CD8-positive, alpha-beta memory T cell (primary cell): Measurements from ENCODE around the gene UCN3. TPM values are rescaled to one million over a fixed set of nuclear protein-coding genes. Genes with fewer than 3 reads are reported as not detected.
A peak's percentile ranks its signal among the peaks of the same experiment; 100 is the strongest.

Experiments
- CTCF ChIA-PET: fragments of 350-600 bp; sonication (Branson Sonifier 250); formaldehyde crosslinking; loops from one replicate; lab custom pipeline; 2021; ENCODE audit warnings: antibody characterized with exemption; lab: Charles Lee
- POLR2A ChIA-PET: fragments of 350-600 bp; sonication (Branson Sonifier 250); formaldehyde crosslinking; loops from one replicate; lab custom pipeline; 2021; ENCODE audit warnings: antibody characterized with exemption; lab: Charles Lee
- DNase-seq, 5 donors: peaks; one replicate each; pipeline versions ENCODE4 v3.0.0 to v3.0.0-alpha.2; 2020 to 2022; ENCODE audit warnings: mixed read lengths in 1 of 5
- H3K27ac ChIP-seq: one replicate; pipeline ENCODE4 v1.7.0; 2013; ENCODE audit warnings: low read depth, mild to moderate bottlenecking, low read length, moderate library complexity
- H3K27me3 ChIP-seq: 2 replicates; pipeline ENCODE4 v1.7.0; 2013; ENCODE audit warnings: low read length, mild to moderate bottlenecking; ENCODE audit not compliant: insufficient read depth, poor library complexity, severe bottlenecking
- H3K36me3 ChIP-seq: 2 replicates; pipeline ENCODE4 v1.7.0; 2013; ENCODE audit warnings: mild to moderate bottlenecking, low read length, moderate library complexity; ENCODE audit not compliant: insufficient read depth
- H3K4me1 ChIP-seq: 2 replicates; pipeline ENCODE4 v1.7.0; 2013; ENCODE audit warnings: mild to moderate bottlenecking, low read length, moderate library complexity; ENCODE audit not compliant: insufficient read depth
- H3K4me3 ChIP-seq: 2 replicates; pipeline ENCODE4 v1.7.0; 2013; ENCODE audit warnings: mild to moderate bottlenecking, low read length
- H3K9me3 ChIP-seq: 2 replicates; pipeline ENCODE4 v1.7.0; 2013; ENCODE audit warnings: mild to moderate bottlenecking, low read length
- H3K27ac Mint-ChIP-seq, 8 donors: one replicate each; pipeline ENCODE4 v1.8.0; 2020 to 2021; ENCODE audit warnings: mixed read lengths in 8 of 8, mild to moderate bottlenecking in 6 of 8, inconsistent platforms in 3 of 8, moderate library complexity in 3 of 8
- H3K27me3 Mint-ChIP-seq, 2 donors: one replicate each; pipeline ENCODE4 v1.8.0; 2020 to 2021; ENCODE audit warnings: mixed read lengths in 2 of 2, mild to moderate bottlenecking in 1 of 2, moderate library complexity in 1 of 2
- H3K36me3 Mint-ChIP-seq, 3 donors: one replicate each; pipeline ENCODE4 v1.8.0; 2020 to 2021; ENCODE audit warnings: mixed read lengths in 3 of 3, inconsistent platforms in 1 of 3, mild to moderate bottlenecking in 1 of 3
- H3K4me1 Mint-ChIP-seq, 3 donors: one replicate each; pipeline ENCODE4 v1.8.0; 2020 to 2021; ENCODE audit warnings: mixed read lengths in 3 of 3, inconsistent platforms in 1 of 3, mild to moderate bottlenecking in 1 of 3
- H3K4me3 Mint-ChIP-seq, 7 donors: one replicate each; pipeline ENCODE4 v1.8.0; 2020 to 2021; ENCODE audit warnings: mixed read lengths in 7 of 7, mild to moderate bottlenecking in 6 of 7, moderate library complexity in 4 of 7, inconsistent platforms in 2 of 7
- H3K9me3 Mint-ChIP-seq, 5 donors: one replicate each; pipeline ENCODE4 v1.8.0; 2020 to 2022; ENCODE audit warnings: mixed read lengths in 5 of 5, mild to moderate bottlenecking in 3 of 5, moderate library complexity in 2 of 5, inconsistent platforms in 1 of 5
- polyA plus RNA-seq: library from polyadenylated mRNA; unstranded; fragments of 300-500 nt; fragmentation: Illumina TruSeq; gene quantifications from one replicate; pipeline ENCODE4 v1.2.3, GENCODE V29; 2021
- total RNA-seq, 2 experiments: library from RNA; stranded (reverse); gene quantifications; one replicate each; pipeline ENCODE4 v1.2.3, GENCODE V29; 2021

UCN3 gene
- total and polyA plus RNA-seq, 3 experiments from 2014 or later, result not detected

DNA sequence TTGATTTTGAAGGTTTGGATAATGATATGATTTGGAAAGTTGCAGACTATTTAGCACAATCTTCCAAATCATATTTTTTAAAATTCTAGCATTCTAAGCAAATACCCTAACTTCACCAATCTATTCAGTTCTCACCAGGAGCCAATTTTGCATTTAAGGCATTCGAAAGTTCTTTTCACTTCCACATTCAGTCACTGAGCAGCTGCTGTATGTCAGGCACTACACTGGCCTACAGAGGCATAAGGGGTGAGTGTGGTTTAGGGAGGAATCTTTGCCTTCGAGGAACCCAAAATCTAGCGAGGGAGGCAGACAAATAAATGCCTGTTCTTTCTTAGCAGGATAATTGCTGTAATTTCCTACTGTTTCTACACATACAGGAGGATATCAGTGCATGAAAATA lies 10.7 kb upstream of the UCN3 start:
- Mint-ChIP-seq H3K27me3 (peaks cover 7 to 55% of the 10 kb centered on the region in 2 donors), H3K27ac (no peak overlapping the region), H3K4me3 (no peak overlapping the region), H3K4me1 (no peaks in the 10 kb centered on the region), H3K36me3 (no peaks in the 10 kb centered on the region), H3K9me3 (no peaks in the 10 kb centered on the region)
- Histone ChIP-seq H3K4me1 (no peaks in the 10 kb centered on the region), H3K27me3 (no peaks in the 10 kb centered on the region), H3K4me3 (no peak overlapping the region), H3K27ac (no peak overlapping the region), H3K9me3 (no peaks in the 10 kb centered on the region), H3K36me3 (no peaks in the 10 kb centered on the region)
- DNase-seq, result no peak
- ChIA-PET POLR2A (no interaction called here), CTCF (no interaction called here)

GRCh38 chr10:5355594-5356301 lies 9.0 kb upstream of the UCN3 start:
- Histone ChIP-seq H3K4me1 (no peaks in the 10 kb centered on the region), H3K36me3 (no peaks in the 10 kb centered on the region), H3K27me3 (no peaks in the 10 kb centered on the region), H3K27ac (no peak overlapping the region), H3K4me3 (no peak overlapping the region), H3K9me3 (no peaks in the 10 kb centered on the region)
- ChIA-PET POLR2A (no interaction called here), CTCF (no interaction called here)
- Mint-ChIP-seq H3K9me3 (no peaks in the 10 kb centered on the region), H3K4me3 (no peak overlapping the region), H3K36me3 (no peaks in the 10 kb centered on the region), H3K27me3 (peaks cover 7 to 67% of the 10 kb centered on the region in 2 donors), H3K4me1 (no peaks in the 10 kb centered on the region), H3K27ac (no peak overlapping the region)
- DNase-seq, result no peak

DNA sequence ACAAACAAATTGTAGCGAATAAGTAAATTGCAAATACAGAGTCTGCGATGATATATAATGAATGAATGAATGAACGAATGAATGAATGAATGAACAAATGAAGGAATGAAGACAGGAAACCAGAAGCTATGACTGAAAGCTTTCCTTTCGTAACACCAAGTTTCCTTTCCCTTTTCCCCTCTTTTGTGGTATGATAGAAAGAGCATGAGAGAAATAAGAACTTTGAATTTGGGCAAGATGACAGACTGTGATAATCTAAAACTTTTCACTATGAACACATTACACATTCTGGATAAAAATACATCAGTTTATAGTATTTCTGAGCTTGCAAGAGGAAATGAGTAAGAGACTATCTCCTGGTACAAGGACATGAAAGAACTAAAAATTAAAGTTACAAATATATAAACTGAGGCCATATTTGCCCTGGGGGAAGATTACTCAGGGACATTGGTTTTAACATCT lies 8.4 kb upstream of the UCN3 start:
- Mint-ChIP-seq H3K4me3 (no peak overlapping the region), H3K9me3 (no peaks in the 10 kb centered on the region), H3K4me1 (no peaks in the 10 kb centered on the region), H3K27ac (no peak overlapping the region), H3K27me3 (peaks cover 7 to 69% of the 10 kb centered on the region in 2 donors), H3K36me3 (no peaks in the 10 kb centered on the region)
- ChIA-PET CTCF (no interaction called here), POLR2A (no interaction called here)
- Histone ChIP-seq H3K27ac (no peak overlapping the region), H3K4me1 (no peaks in the 10 kb centered on the region), H3K9me3 (no peaks in the 10 kb centered on the region), H3K4me3 (no peak overlapping the region), H3K27me3 (no peaks in the 10 kb centered on the region), H3K36me3 (no peaks in the 10 kb centered on the region)
- no peak for DNase-seq

GRCh38 chr10:5360318-5360915 lies 4.3 kb upstream of the UCN3 start:
- Histone ChIP-seq H3K27me3 (no peaks in the 10 kb centered on the region), H3K27ac (no peak overlapping the region), H3K4me3 (no peak overlapping the region), H3K4me1 (no peaks in the 10 kb centered on the region), H3K9me3 (no peaks in the 10 kb centered on the region), H3K36me3 (no peaks in the 10 kb centered on the region)
- Mint-ChIP-seq H3K4me1 (no peaks in the 10 kb centered on the region), H3K27ac (no peak overlapping the region), H3K4me3 (no peak overlapping the region), H3K27me3 (peaks cover 3 to 61% of the 10 kb centered on the region in 2 donors), H3K36me3 (no peaks in the 10 kb centered on the region), H3K9me3 (no peaks in the 10 kb centered on the region)
- CTCF ChIA-PET, result no interaction called here
- POLR2A ChIA-PET, result no interaction called here
- no peak for DNase-seq

- H3K4me1 ChIP-seq, result no peaks in the 10 kb centered on the region
- no peak for DNase-seq
- H3K27ac Mint-ChIP-seq, result peak overlapping the region in 1 of 8 donors; percentile 34
- H3K4me3 Mint-ChIP-seq, result no peak overlapping the region
- ChIA-PET CTCF (no interaction called here), POLR2A (no interaction called here)
- H3K36me3 Mint-ChIP-seq, result no peaks in the 10 kb centered on the region
- H3K27ac ChIP-seq, result no peak overlapping the region
- H3K4me3 ChIP-seq, result no peak overlapping the region
- H3K27me3 ChIP-seq, result no peaks in the 10 kb centered on the region
- H3K9me3 ChIP-seq, result no peaks in the 10 kb centered on the region
- no peaks in the 10 kb centered on the region for H3K9me3 Mint-ChIP-seq
- H3K36me3 ChIP-seq, result no peaks in the 10 kb centered on the region
- peaks cover 3 to 55% of the 10 kb centered on the region in 2 donors for H3K27me3 Mint-ChIP-seq
- no peaks in the 10 kb centered on the region for H3K4me1 Mint-ChIP-seq
Measured at GRCh38 chr10:5361966-5362365, 2.8 kb upstream of the UCN3 start.

GRCh38 chr10:5362873-5363272 lies 1.9 kb upstream of the UCN3 start:
- Mint-ChIP-seq H3K36me3 (no peaks in the 10 kb centered on the region), H3K4me3 (no peak overlapping the region), H3K9me3 (no peaks in the 10 kb centered on the region), H3K27me3 (peaks cover 3 to 47% of the 10 kb centered on the region in 2 donors), H3K27ac (peak overlapping the region in 1 of 8 donors; percentile 1), H3K4me1 (no peaks in the 10 kb centered on the region)
- POLR2A ChIA-PET, result no interaction called here
- no peak overlapping the region for H3K4me3 ChIP-seq
- H3K27me3 ChIP-seq, result no peaks in the 10 kb centered on the region
- H3K27ac ChIP-seq, result no peak overlapping the region
- CTCF ChIA-PET, result no interaction called here
- DNase-seq, result no peak
- no peaks in the 10 kb centered on the region for H3K36me3 ChIP-seq
- H3K4me1 ChIP-seq, result no peaks in the 10 kb centered on the region
- H3K9me3 ChIP-seq, result no peaks in the 10 kb centered on the region

DNA sequence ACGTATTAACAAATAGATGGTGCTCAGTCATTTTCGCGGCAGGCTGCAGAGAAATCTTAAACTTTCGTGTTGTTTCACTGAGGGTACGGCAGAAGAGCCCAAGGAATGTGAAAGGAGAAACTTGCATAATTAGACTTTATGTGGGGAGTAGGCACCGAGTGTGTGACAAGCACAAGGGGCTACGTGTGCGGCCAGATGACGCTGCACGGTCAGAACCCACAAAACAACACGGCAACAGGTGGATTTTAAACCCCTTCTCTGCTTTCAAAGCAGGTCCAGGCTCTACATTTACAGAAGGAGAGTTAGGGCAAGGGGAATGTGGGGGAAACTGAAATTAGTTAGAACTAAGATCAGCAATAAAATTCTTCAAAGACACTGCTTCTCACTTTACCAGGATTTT lies 392 bp upstream of the UCN3 start:
- no peak overlapping the region for H3K4me3 ChIP-seq
- POLR2A ChIA-PET, result no interaction called here
- H3K9me3 Mint-ChIP-seq, result no peaks in the 10 kb centered on the region
- H3K27ac ChIP-seq, result no peak overlapping the region
- no peaks in the 10 kb centered on the region for H3K36me3 Mint-ChIP-seq
- H3K4me3 Mint-ChIP-seq, result no peak overlapping the region
- H3K27me3 ChIP-seq, result no peaks in the 10 kb centered on the region
- peak overlapping the region in 1 of 8 donors; percentile 44 for H3K27ac Mint-ChIP-seq
- H3K27me3 Mint-ChIP-seq, result peaks cover 2 to 35% of the 10 kb centered on the region in 2 donors
- H3K4me1 ChIP-seq, result no peaks in the 10 kb centered on the region
- H3K36me3 ChIP-seq, result no peaks in the 10 kb centered on the region
- CTCF ChIA-PET, result no interaction called here
- H3K4me1 Mint-ChIP-seq, result no peaks in the 10 kb centered on the region
- no peaks in the 10 kb centered on the region for H3K9me3 ChIP-seq
- DNase-seq, result no peak

DNA sequence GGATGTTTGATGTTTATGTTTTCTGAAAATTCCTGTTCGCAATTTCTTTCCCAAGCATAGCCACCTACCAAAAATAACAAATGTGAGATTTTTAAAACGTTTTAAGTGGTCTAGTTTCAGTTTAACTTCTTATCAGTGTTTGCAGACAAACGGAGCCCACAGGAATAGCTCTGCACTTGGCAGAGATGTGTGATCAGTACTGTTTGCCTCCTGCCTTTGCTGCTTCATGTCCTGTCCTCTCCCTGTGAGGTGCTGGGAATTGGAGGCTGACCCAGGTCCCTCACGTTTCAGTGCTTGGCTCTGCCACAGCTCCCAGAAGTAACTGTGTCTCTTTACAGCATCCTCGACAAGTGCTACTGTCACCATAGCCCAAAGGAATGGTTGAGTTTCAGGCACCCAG lies 1.2 kb downstream of the UCN3 start:
- Histone ChIP-seq H3K9me3 (no peaks in the 10 kb centered on the region), H3K27ac (no peak overlapping the region), H3K36me3 (no peaks in the 10 kb centered on the region), H3K4me3 (no peak overlapping the region), H3K27me3 (no peaks in the 10 kb centered on the region), H3K4me1 (no peaks in the 10 kb centered on the region)
- Mint-ChIP-seq H3K27me3 (peaks cover 2 to 26% of the 10 kb centered on the region in 2 donors), H3K9me3 (no peaks in the 10 kb centered on the region), H3K4me3 (no peak overlapping the region), H3K27ac (no peak overlapping the region), H3K36me3 (no peaks in the 10 kb centered on the region), H3K4me1 (no peaks in the 10 kb centered on the region)
- DNase-seq, result no peak
- CTCF ChIA-PET, result no interaction called here
- POLR2A ChIA-PET, result no interaction called here
